PC-3 (cell line): Measurements from ENCODE around the gene SRSF5. TPM values are rescaled to one million over a fixed set of nuclear protein-coding genes. Genes with fewer than 3 reads are reported as not detected.

Experiments used
- ATAC-seq: fragments of 200-7000 bp; cut with Tn5 transposase; 2 replicates; pipeline ENCODE4 v1.9.1; 2020; ENCODE audit warnings: mild to moderate bottlenecking, moderate library complexity
- BruUV-seq: library from RNA; stranded (reverse); fragments of 400-500 nt; replicated peaks from 2 replicates; lab custom pipeline; 2021; lab: Mats Ljungman, UMichigan
- CTCF ChIA-PET: fragments of 300-600 bp; sonication (Branson Sonifier 250); formaldehyde crosslinking; loops from one replicate; lab custom pipeline; 2022; ENCODE audit warnings: antibody characterized with exemption; lab: Charles Lee
- POLR2A ChIA-PET: fragments of 300-600 bp; sonication (Branson Sonifier 250); formaldehyde crosslinking; loops from one replicate; lab custom pipeline; 2022; ENCODE audit warnings: antibody characterized with exemption; ENCODE audit not compliant: unreplicated experiment; lab: Charles Lee
- DNase-seq: peaks from one replicate; pipeline ENCODE4 v3.0.0-alpha.2; 2015
- H2AFZ ChIP-seq: fragments of 300-600 bp; sonication (generic); 2 replicates; pipeline ENCODE4 v1.6.0; 2016; ENCODE audit warnings: antibody characterized with exemption, low read length
- H3F3A ChIP-seq: fragments of 300-600 bp; sonication (generic); one replicate; pipeline ENCODE4 v1.6.0; 2017; ENCODE audit warnings: antibody characterized with exemption, low read length, control low read depth, mild to moderate bottlenecking; ENCODE audit not compliant: unreplicated experiment
- H3K27ac ChIP-seq: fragments of 300-600 bp; sonication (generic); 2 replicates; pipeline ENCODE4 v1.5.1; 2016; ENCODE audit warnings: mild to moderate bottlenecking, low read length
- H3K27me3 ChIP-seq: fragments of 300-600 bp; sonication (generic); 2 replicates; pipeline ENCODE4 v1.6.1; 2016; ENCODE audit warnings: low read length, mixed read lengths
- H3K36me3 ChIP-seq: fragments of 300-600 bp; sonication (generic); 2 replicates; pipeline ENCODE4 v1.6.1; 2016; ENCODE audit warnings: low read depth, mixed run types, low read length, mixed read lengths
- H3K4me1 ChIP-seq: fragments of 300-600 bp; sonication (generic); 2 replicates; pipeline ENCODE4 v1.5.1; 2016; ENCODE audit warnings: low read length; ENCODE audit not compliant: insufficient read depth
- H3K4me2 ChIP-seq: fragments of 300-600 bp; sonication (generic); 2 replicates; pipeline ENCODE4 v1.6.0; 2016; ENCODE audit warnings: low read length
- H3K4me3 ChIP-seq: fragments of 300-600 bp; sonication (generic); 2 replicates; pipeline ENCODE4 v1.5.1; 2016; ENCODE audit warnings: mild to moderate bottlenecking, low read length, mixed read lengths
- H3K79me2 ChIP-seq: fragments of 300-600 bp; sonication (generic); 2 replicates; pipeline ENCODE4 v1.6.1; 2017; ENCODE audit warnings: low read length, mixed read lengths
- H3K9ac ChIP-seq: fragments of 300-600 bp; sonication (generic); 2 replicates; pipeline ENCODE4 v1.6.0; 2016; ENCODE audit warnings: mild to moderate bottlenecking, low read length
- H3K9me2 ChIP-seq: fragments of 300-600 bp; sonication (generic); replicated peaks from 2 replicates; pipeline ENCODE4 v1.6.1; 2016; ENCODE audit warnings: mixed run types, low read length, mixed read lengths
- H3K9me3 ChIP-seq: fragments of 300-600 bp; sonication (generic); 2 replicates; pipeline ENCODE4 v1.6.1; 2016; ENCODE audit warnings: low read length, mixed read lengths
- H4K20me1 ChIP-seq: fragments of 300-600 bp; sonication (generic); 2 replicates; pipeline ENCODE4 v1.6.1; 2016; ENCODE audit warnings: low read length, mixed read lengths
- CTCF ChIP-seq: fragments of 300-600 bp; sonication (generic); conservative IDR thresholded peaks from 2 replicates; pipeline ENCODE4 v1.5.1; 2017; ENCODE audit warnings: antibody characterized with exemption, low read depth, mild to moderate bottlenecking, low read length
- EZH2 ChIP-seq: fragments of 300-600 bp; sonication (generic); IDR thresholded peaks from one replicate; pipeline ENCODE4 v1.6.1; 2017; ENCODE audit warnings: antibody characterized with exemption, mild to moderate bottlenecking, low read length; ENCODE audit not compliant: unreplicated experiment
- EZH2phosphoT487 ChIP-seq: fragments of 300-600 bp; sonication (generic); IDR thresholded peaks from 2 replicates; pipeline ENCODE4 v1.6.1; 2018; ENCODE audit warnings: mild to moderate bottlenecking, antibody characterized with exemption, low read length, borderline replicate concordance
- intact Hi-C: fragments of 100-400 bp; cut with micrococcal nuclease; formaldehyde crosslinking; loops from 2 replicates; pipeline ENCODE4 v1.9.0; 2023
- total RNA-seq: library from RNA; depleted of rRNA; stranded (reverse); fragments of >200 nt; gene quantifications from 2 replicates; pipeline ENCODE4 v1.2.3, GENCODE V29; 2014

Gene SRSF5
- total RNA-seq, 1 experiment from 2014 or later = 213 TPM

- Histone ChIP-seq H2AFZ (no peak overlapping the region), H4K20me1 (no peaks in the 10 kb centered on the region), H3K4me2 (no peak overlapping the region), H3K4me1 (no peaks in the 10 kb centered on the region), H3F3A (no peaks in the 10 kb centered on the region), H3K9me2 (no peaks in the 10 kb centered on the region), H3K9me3 (no peaks in the 10 kb centered on the region), H3K9ac (no peak overlapping the region), H3K79me2 (no peaks in the 10 kb centered on the region), H3K36me3 (no peaks in the 10 kb centered on the region), H3K27ac (no peak overlapping the region), H3K4me3 (no peak overlapping the region), H3K27me3 (no peaks in the 10 kb centered on the region)
- no peak for TF ChIP-seq EZH2
- no peak for TF ChIP-seq CTCF
- no peak for TF ChIP-seq EZH2phosphoT487
- ChIA-PET CTCF (no interaction called here), POLR2A (no interaction called here)
- BruUV-seq = no TSS peak
- intact Hi-C loops = no loop called here
- DNase-seq (no peak), ATAC-seq (no peak)
Observed at GRCh38 chr14:69792887-69793421, 26.0 kb downstream of the SRSF5 start.

- no peaks in the 10 kb centered on the region for H3K4me1 ChIP-seq
- H3K36me3 ChIP-seq = no peaks in the 10 kb centered on the region
- no peaks in the 10 kb centered on the region for H3K9me3 ChIP-seq
- H3K79me2 ChIP-seq = no peaks in the 10 kb centered on the region
- no peak overlapping the region for H2AFZ ChIP-seq
- no peak overlapping the region for H3K4me3 ChIP-seq
- no peaks in the 10 kb centered on the region for H3K9me2 ChIP-seq
- ATAC-seq (no peak), DNase-seq (no peak)
- CTCF ChIA-PET = no interaction called here
- H3K27ac ChIP-seq = no peak overlapping the region
- H3K27me3 ChIP-seq = no peaks in the 10 kb centered on the region
- TF ChIP-seq EZH2phosphoT487 (no peak), CTCF (no peak), EZH2 (no peak)
- no peak overlapping the region for H3K4me2 ChIP-seq
- intact Hi-C loops = no loop called here
- H4K20me1 ChIP-seq = no peaks in the 10 kb centered on the region
- BruUV-seq = no TSS peak
- POLR2A ChIA-PET = no interaction called here
- no peaks in the 10 kb centered on the region for H3F3A ChIP-seq
- no peak overlapping the region for H3K9ac ChIP-seq
Observed at GRCh38 chr14:69794791-69795190, 27.8 kb downstream of the SRSF5 start.

- no peaks in the 10 kb centered on the region for H3K36me3 ChIP-seq
- no peak for ATAC-seq
- no peaks in the 10 kb centered on the region for H3K79me2 ChIP-seq
- no peaks in the 10 kb centered on the region for H3K27me3 ChIP-seq
- no TSS peak for BruUV-seq
- POLR2A ChIA-PET = interaction anchor here (0.6 kb wide), 1 partner anchor 186 kb away, joined by 5 read pairs; no protein-coding TSS in a partner anchor
- no peak overlapping the region for H2AFZ ChIP-seq
- no peak overlapping the region for H3K9ac ChIP-seq
- no peaks in the 10 kb centered on the region for H3K4me1 ChIP-seq
- intact Hi-C loops = no loop called here
- H3K4me3 ChIP-seq = no peak overlapping the region
- no peaks in the 10 kb centered on the region for H4K20me1 ChIP-seq
- no peak overlapping the region for H3K27ac ChIP-seq
- H3F3A ChIP-seq = no peaks in the 10 kb centered on the region
- no peaks in the 10 kb centered on the region for H3K9me3 ChIP-seq
- CTCF ChIA-PET = no interaction called here
- DNase-seq = no peak
- no peak overlapping the region for H3K4me2 ChIP-seq
- no peak for TF ChIP-seq EZH2phosphoT487
- no peak for TF ChIP-seq EZH2
- no peak for TF ChIP-seq CTCF
- no peaks in the 10 kb centered on the region for H3K9me2 ChIP-seq
Observed at GRCh38 chr14:69795691-69796090, 28.7 kb downstream of the SRSF5 start.
